ENCODE data around the gene AJUBA. TPM values are rescaled to one million over a fixed set of nuclear protein-coding genes. Genes with fewer than 3 reads are reported as not detected.

The AJUBA gene
- 31.8 to 41.3 TPM (median 36.1 TPM) in 5 replicates for total RNA-seq (2022; extraction: Qiagen RNA extraction)

DNA sequence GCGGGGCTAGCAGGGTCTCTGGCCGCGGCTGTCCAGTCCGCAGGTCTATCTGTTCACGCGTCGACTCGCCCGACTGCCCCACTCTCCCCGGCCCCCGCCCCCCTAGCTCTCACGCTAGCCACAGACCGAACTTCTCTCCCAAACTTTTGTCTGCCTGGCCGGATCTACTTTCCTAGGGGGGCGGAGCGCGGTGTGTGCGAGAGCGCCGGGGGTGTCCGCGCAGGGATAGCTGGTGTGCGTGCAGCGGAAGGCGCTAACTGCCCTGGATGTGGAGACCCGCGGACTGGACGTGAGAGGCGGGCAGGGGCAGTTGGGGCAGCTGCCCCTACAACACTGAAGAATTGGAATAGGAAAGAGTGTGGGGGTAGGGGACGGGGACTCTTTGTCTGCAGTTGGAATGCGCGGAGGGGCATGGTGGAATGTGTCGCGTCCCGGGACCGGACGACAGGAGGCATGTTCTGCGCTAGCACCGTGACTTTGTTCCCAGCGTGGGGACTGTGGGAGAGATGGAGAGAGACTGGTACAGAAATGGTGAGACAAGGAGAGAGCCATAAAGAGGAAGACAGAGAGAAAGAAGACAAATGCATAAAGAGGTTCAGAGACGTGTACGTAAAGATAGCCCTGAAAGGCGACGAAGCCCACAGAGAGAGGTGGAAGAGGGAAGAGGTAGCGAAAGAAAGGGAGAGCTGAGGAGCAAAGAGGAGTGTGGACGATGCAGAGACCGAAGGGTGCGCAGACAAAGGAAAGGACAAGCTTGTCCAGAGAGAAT is at the start of gene AJUBA:
Gene AJUBA (minus strand): TSS at position 75 of the 769 bp plus-strand sequence. CDS start 285 bp downstream, outside the sequence.

DNA sequence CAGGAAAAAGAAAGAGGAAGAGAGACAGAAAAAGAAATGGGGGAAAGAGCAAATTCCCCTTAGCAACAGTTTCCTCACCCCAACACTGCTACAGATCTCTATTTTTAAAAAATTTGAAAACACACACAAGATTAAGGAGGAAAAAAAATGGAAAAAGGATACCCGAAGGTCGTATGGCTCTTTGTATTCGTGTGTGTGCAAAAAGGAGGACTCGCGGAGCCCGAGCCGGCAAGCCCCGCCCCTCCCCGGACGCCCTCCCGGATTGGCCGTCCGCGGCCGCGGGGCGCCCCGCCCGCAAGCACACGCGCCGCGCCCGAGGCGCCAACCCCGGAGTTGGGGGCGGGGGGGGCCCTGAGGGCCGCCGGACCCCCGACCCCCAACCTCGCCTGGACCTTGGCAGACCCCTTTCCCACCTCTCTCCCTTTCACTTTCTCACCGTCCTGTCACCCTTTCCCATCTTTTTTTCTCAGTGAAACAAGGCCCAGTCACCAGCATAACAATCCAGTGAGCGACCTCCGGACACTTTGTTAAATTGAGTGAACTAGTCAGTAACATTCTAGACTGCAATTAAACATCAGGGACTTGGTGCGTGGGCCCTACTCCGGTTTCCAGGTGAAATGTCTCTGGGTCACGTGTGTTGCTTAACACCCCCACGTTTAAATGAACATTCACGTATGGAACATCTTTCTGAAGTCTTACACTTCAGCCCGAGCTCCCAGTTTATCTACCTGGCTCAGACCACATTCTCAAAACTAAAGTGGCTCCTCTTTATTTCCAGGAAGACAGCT is 27.8 kb upstream of the AJUBA start, which contains the start of gene C14orf93:
Gene C14orf93 (minus strand): TSS at position 205 of the 788 bp plus-strand sequence. CDS start 11,120 bp downstream, outside the sequence.

GRCh38 chr14:22929104-22929960 is 53.0 kb downstream of the AJUBA start, which contains the start of gene PRMT5:
PRMT5 (minus strand) TSS chr14:22929376; CDS start chr14:22929361, 15 bp downstream.

Other genes with a start within 250 kb of the AJUBA start
- 154 to 166 TPM (median 161 TPM) in 5 replicates for gene OXA1L, start 215.9 kb downstream of the AJUBA start, total RNA-seq (2022; extraction: Qiagen RNA extraction)
- gene SLC7A7, start 167.1 kb downstream of the AJUBA start, total RNA-seq (2022; extraction: Qiagen RNA extraction) = 18.9 to 28.4 TPM (median 21.2 TPM) in 5 replicates
- 135 to 217 TPM (median 193 TPM) in 5 replicates for gene MRPL52, start 152.7 kb downstream of the AJUBA start, total RNA-seq (2022; extraction: Qiagen RNA extraction)
- 0.33 to 1.1 TPM (median 0.76 TPM) in 5 replicates for gene MMP14, start 146.0 kb downstream of the AJUBA start, total RNA-seq (2022; extraction: Qiagen RNA extraction)
- 60.9 to 82.6 TPM (median 74.7 TPM) in 5 replicates for gene LRP10, start 110.8 kb downstream of the AJUBA start, total RNA-seq (2022; extraction: Qiagen RNA extraction)
- gene REM2, start 99.3 kb downstream of the AJUBA start, total RNA-seq (2022; extraction: Qiagen RNA extraction) = 0.35 to 0.52 TPM (median 0.45 TPM) in 5 replicates
- 57.8 to 62.3 TPM (median 60.4 TPM) in 5 replicates for gene RBM23, start 63.4 kb downstream of the AJUBA start, total RNA-seq (2022; extraction: Qiagen RNA extraction)
- gene PRMT5, start 53.2 kb downstream of the AJUBA start, total RNA-seq (2022; extraction: Qiagen RNA extraction) = 90.0 to 119 TPM (median 102 TPM) in 5 replicates
- gene HAUS4, start 25.5 kb downstream of the AJUBA start, total RNA-seq (2022; extraction: Qiagen RNA extraction) = 34.9 to 40.9 TPM (median 38.2 TPM) in 5 replicates
- 2.4 to 3.4 TPM (median 3.1 TPM) in 5 replicates for gene C14orf93, start 27.6 kb upstream of the AJUBA start, total RNA-seq (2022; extraction: Qiagen RNA extraction)
- gene PSMB5, start 52.3 kb upstream of the AJUBA start, total RNA-seq (2022; extraction: Qiagen RNA extraction) = 300 to 334 TPM (median 316 TPM) in 5 replicates
- not detected in 5 replicates for gene PSMB11, start 59.7 kb upstream of the AJUBA start, total RNA-seq (2022; extraction: Qiagen RNA extraction)
- gene CDH24, start 75.0 kb upstream of the AJUBA start, total RNA-seq (2022; extraction: Qiagen RNA extraction) = 2.8 to 5.2 TPM (median 4.7 TPM) in 5 replicates
- gene ACIN1, start 112.6 kb upstream of the AJUBA start, total RNA-seq (2022; extraction: Qiagen RNA extraction) = 89.4 to 101 TPM (median 95.3 TPM) in 5 replicates
- 85.6 to 107 TPM (median 97.5 TPM) in 5 replicates for gene C14orf119, start 113.0 kb upstream of the AJUBA start, total RNA-seq (2022; extraction: Qiagen RNA extraction)
- not detected in 5 replicates for gene CIROP, start 122.4 kb upstream of the AJUBA start, total RNA-seq (2022; extraction: Qiagen RNA extraction)
- gene CEBPE, start 136.7 kb upstream of the AJUBA start, total RNA-seq (2022; extraction: Qiagen RNA extraction) = not detected in 5 replicates
- gene SLC7A8, start 201.1 kb upstream of the AJUBA start, total RNA-seq (2022; extraction: Qiagen RNA extraction) = 1.5 to 2.2 TPM (median 1.7 TPM) in 5 replicates